HEK293 (cell line): ENCODE results near the gene RAB11FIP3.

Source experiments
- CTCF ChIP-seq: fragments of 450-650 bp; formaldehyde crosslinking; IDR thresholded peaks from 2 replicates; pipeline ENCODE4 v1.5.1; 2016; ENCODE audit warnings: missing biosample characterization, missing genetic modification characterization
- HOXA7 ChIP-seq: sonication (generic); formaldehyde crosslinking; IDR thresholded peaks from 2 replicates; pipeline ENCODE4 v1.8.1; 2022; ENCODE audit warnings: missing genetic modification reagents, borderline replicate concordance
- PBX3 ChIP-seq: sonication (generic); formaldehyde crosslinking; IDR thresholded peaks from 2 replicates; pipeline ENCODE4 v1.8.1; 2022; ENCODE audit warnings: mild to moderate bottlenecking, moderate library complexity, missing genetic modification reagents
- REST ChIP-seq: fragments of 450-650 bp; formaldehyde crosslinking; IDR thresholded peaks from 2 replicates; pipeline ENCODE4 v1.5.1; 2016; ENCODE audit warnings: missing biosample characterization, missing genetic modification characterization
- SP2 ChIP-seq: fragments of 450-650 bp; formaldehyde crosslinking; IDR thresholded peaks from 2 replicates; pipeline ENCODE4 v1.5.1; 2016; ENCODE audit warnings: missing biosample characterization, missing genetic modification characterization
- ZBTB7A ChIP-seq: fragments of 450-650 bp; formaldehyde crosslinking; IDR thresholded peaks from 2 replicates; pipeline ENCODE4 v1.5.1; 2016; ENCODE audit warnings: low read depth, missing biosample characterization, missing genetic modification characterization
- ZFP37 ChIP-seq: fragments of 450-650 bp; formaldehyde crosslinking; IDR thresholded peaks from 2 replicates; pipeline ENCODE4 v1.5.1; 2016; ENCODE audit warnings: missing biosample characterization, missing genetic modification characterization
- ZNF133 ChIP-seq: fragments of 450-650 bp; formaldehyde crosslinking; IDR thresholded peaks from 2 replicates; pipeline ENCODE4 v1.5.1; 2016; ENCODE audit warnings: missing biosample characterization, missing genetic modification characterization
- ZNF24 ChIP-seq: fragments of 450-650 bp; formaldehyde crosslinking; IDR thresholded peaks from 2 replicates; pipeline ENCODE4 v1.5.1; 2016; ENCODE audit warnings: missing biosample characterization, missing genetic modification characterization
- ZNF549 ChIP-seq: fragments of 450-650 bp; IDR thresholded peaks from 2 replicates; pipeline ENCODE4 v1.5.1; 2018; ENCODE audit warnings: missing biosample characterization, missing genetic modification characterization, mild to moderate bottlenecking, inconsistent platforms, moderate library complexity
- ZNF843 ChIP-seq: fragments of 450-650 bp; formaldehyde crosslinking; IDR thresholded peaks from 2 replicates; pipeline ENCODE4 v1.5.1; 2016; ENCODE audit warnings: missing biosample characterization, missing genetic modification characterization
- TF ChIP-seq, protein P1 (sequence below): fragments of 450-650 bp; formaldehyde crosslinking; IDR thresholded peaks from 2 replicates; pipeline ENCODE4 v1.5.1; 2017; ENCODE audit warnings: missing biosample characterization, missing genetic modification characterization
- TF ChIP-seq, protein P2 (sequence below): fragments of 450-650 bp; formaldehyde crosslinking; IDR thresholded peaks from 2 replicates; pipeline ENCODE4 v1.5.1; 2016; ENCODE audit warnings: missing biosample characterization, missing genetic modification characterization, borderline replicate concordance

- no peak for TF ChIP-seq CTCF
- TF ChIP-seq PBX3 (CRISPR knock-in tag) = no peak
- TF ChIP-seq ZNF549 (tag by site-specific recombination) = no peak
- no peak for TF ChIP-seq ZBTB7A (tag by site-specific recombination)
- TF ChIP-seq ZNF24 (tag by site-specific recombination) = no peak
- TF ChIP-seq REST (tag by site-specific recombination) = no peak
- TF ChIP-seq ZFP37 = no peak
- no peak for TF ChIP-seq HOXA7 (CRISPR knock-in tag)
- no peak for TF ChIP-seq SP2 (tag by site-specific recombination)
- TF ChIP-seq, protein P1, sequence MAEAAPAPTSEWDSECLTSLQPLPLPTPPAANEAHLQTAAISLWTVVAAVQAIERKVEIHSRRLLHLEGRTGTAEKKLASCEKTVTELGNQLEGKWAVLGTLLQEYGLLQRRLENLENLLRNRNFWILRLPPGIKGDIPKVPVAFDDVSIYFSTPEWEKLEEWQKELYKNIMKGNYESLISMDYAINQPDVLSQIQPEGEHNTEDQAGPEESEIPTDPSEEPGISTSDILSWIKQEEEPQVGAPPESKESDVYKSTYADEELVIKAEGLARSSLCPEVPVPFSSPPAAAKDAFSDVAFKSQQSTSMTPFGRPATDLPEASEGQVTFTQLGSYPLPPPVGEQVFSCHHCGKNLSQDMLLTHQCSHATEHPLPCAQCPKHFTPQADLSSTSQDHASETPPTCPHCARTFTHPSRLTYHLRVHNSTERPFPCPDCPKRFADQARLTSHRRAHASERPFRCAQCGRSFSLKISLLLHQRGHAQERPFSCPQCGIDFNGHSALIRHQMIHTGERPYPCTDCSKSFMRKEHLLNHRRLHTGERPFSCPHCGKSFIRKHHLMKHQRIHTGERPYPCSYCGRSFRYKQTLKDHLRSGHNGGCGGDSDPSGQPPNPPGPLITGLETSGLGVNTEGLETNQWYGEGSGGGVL (tag by site-specific recombination) = no peak
- TF ChIP-seq, protein P2, sequence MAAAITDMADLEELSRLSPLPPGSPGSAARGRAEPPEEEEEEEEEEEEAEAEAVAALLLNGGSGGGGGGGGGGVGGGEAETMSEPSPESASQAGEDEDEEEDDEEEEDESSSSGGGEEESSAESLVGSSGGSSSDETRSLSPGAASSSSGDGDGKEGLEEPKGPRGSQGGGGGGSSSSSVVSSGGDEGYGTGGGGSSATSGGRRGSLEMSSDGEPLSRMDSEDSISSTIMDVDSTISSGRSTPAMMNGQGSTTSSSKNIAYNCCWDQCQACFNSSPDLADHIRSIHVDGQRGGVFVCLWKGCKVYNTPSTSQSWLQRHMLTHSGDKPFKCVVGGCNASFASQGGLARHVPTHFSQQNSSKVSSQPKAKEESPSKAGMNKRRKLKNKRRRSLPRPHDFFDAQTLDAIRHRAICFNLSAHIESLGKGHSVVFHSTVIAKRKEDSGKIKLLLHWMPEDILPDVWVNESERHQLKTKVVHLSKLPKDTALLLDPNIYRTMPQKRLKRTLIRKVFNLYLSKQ (tag by site-specific recombination) = no peak
- no peak for TF ChIP-seq ZNF133
- TF ChIP-seq ZNF843 (tag by site-specific recombination) = no peak
Measured at GRCh38 chr16:473046-474043, 47.9 kb downstream of the RAB11FIP3 start.
